Stimulated activated CD4-positive, alpha-beta T cell treated with anti-CD3 and anti-CD28 coated beads, Interleukin-2, amount 100 ng/mL, for 48 hours (primary cell): ENCODE measurements around the gene SEMA7A.

Source experiments
- DNase-seq, 2 donors: peaks; one replicate each; pipeline ENCODE4 v3.0.0-alpha.2; 2020

The SEMA7A gene

DNA sequence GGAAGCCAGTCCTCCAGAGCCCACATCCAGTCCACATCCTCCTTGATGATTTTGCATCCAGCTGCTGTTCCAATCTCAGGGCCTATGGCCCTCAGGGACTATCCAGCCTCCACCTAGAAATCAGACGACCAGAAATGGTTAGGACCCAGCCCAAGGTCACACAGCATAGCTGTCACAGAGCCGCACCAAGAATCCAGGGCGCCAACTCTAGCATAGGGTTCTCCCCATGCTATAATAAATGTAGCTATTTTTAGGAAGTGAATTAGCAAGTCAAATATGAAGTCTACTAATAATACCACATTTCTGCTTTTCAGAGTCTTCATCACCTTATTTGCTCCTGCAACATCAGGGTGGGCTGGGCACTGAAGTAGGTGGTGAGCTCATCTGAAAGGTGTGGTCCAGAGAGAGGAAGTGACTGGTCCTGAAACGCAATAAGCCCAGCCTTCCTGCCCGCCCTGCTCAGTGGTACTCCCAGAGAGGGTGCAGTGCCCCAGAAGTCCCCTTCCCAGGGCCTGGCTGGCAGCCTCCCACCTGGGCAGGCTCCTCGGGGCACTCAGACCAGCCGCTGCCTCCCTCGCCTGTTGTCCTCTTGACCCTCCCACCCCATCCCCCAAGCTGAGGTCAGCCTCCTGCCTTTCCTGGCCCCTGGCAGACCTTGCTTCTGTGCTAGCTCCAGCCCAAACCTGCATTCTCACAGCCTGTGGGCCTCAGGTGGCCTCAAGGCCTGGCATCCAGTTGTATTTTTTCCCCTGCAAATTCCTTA is 48.7 kb downstream of the SEMA7A start:
- no peak for DNase-seq

DNA sequence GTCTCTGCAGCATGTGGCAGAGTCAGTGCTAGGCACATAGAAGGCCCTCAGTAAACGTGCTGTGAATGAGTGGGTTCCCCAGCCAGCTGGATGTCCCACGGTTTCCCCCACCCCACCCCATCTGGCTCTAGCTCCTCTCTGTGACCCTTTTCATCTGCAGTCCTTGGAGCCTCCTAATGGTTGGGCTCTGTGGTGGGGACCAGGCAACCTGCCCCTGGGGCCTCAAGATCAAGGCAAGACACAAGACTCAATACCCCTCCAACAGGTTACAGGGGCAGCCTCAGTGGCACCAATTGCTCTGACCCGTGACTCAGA is 49.2 kb downstream of the SEMA7A start:
- no peak for DNase-seq

DNA sequence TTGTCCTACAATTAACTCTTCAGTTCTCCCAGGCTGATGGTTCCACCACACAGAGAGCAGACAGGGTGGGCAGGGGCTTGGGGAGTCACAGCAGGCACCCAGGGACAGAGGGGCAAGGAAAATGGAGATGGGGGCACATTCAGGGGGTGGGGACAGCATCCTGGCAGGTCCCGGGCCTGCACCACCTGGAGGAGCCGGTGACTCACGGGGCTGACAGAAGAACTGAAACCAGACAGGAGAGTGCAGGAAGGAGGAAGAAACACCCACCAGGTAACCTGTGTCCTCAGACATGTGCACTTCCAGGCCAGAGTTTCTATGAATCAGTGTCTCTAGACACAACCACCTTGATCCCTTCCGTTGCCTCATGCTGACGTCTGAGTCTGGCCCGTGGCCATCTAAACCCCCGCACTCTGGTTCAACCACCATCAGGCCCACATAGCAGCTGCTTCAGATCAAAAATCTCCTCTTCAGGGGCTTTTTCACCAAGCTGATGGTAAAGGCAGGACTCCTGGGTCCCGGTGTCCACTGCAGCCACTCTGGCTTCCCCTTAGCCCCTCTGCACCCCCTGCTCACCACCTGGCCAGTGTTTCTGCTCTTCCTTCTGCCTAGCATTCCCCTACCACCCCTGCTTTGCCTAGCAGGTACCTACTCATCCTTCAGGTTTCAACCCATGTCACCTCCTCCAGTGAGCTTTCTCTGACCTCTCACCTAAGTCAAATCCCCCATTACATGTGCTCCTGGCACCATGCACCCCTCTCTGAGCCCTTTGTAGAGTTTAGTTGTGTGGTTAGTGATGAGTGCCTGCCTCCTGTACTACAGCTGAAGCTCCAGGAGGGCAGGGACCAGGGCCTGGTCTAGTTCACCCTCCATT is 49.8 kb downstream of the SEMA7A start:
- peak in 1 of 2 donors; percentile 62 for DNase-seq

DNA sequence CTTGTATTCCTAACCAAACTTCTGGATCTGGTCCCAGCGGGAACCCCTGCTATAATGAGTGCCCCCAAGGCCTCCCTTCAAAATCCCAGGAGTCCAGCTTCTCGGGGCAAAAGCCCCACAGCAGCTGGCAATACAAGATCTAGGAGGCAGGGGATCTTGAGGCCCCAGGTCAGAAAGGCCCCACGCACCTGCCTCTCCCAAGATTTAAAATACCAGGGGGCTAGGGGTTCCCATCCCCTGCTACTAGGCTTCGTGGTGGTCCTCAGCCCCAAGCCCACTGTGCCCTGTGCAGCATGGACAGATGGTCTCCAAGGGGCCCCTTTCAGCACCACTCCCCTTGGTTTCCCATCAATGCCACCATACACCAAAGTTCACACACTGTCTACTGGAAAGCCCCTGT is 50.5 kb downstream of the SEMA7A start:
- DNase-seq = no peak

DNA sequence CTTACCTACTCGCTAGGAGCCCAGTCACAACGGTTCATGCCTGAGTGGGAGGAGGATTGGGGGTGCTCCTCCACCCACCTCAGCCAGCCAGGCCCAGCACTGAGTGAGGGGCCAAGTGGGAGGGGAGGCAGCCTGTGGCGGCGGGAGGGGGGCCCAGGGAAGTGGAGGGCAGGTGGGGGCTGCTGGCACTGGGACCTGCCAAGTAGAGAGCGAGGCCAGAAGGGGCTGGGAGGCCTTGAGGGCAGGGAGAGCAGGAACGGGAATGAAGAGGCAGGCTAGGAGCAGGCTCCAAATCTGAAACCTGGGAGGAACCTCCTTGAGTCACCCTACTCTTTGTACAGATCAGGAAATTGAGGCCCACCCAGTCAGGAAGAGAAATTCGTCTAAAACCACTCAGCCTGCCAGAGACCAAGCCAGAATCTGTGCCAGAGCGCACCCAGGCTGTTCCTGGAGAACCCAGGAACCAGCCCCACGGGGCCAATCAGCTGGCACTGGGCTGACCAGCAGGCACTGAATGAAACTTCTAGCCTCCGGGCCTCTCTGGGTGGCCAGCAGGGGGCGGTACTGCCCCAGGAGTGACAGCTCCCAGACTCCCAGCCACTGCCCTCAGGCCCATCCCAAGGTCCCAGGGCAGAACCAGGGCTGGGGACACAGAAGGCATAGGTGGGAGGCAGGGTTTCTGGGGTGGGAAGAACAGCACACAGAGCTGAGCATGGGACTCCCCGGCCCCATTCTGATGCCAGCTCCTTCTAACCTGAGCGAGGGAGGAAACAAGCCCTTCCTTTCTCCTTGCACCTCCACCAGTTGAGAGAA is 51.5 kb downstream of the SEMA7A start:
- DNase-seq = peak; percentile 77 to 83

DNA sequence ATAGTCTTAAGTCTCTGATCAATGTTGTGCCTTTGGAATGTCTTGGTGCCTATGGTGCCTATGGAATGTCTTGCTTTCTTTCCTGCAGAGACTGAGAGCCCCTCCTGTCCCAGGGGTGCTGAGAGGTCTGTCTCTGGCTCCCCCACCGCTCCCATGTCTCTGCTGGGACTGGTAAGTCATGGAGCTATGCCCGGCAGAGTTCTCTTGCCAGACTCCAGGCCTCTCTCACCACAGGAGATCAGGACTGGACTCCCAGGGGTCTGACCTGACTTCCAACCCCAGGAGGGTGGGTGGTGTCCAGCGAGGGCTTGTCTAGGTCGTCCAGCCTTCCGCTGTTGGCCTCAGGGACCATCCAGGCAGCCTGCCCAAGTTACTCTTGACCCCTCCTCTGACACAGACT is 52.3 kb downstream of the SEMA7A start:
- DNase-seq = no peak

DNA sequence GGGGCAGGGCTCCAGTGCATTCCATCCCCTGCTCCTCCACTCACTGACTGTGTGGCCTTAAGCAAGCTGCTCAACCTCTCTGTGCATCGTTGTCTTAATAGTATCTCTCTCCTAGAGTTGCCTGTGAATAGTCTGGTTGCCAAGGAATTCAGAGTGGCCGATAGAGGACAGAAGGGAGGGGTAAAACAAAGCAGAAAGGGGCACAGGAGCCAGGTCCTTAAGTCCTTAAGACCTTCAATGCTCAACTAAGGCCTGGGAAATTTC is 52.6 kb downstream of the SEMA7A start:
- DNase-seq = no peak

DNA sequence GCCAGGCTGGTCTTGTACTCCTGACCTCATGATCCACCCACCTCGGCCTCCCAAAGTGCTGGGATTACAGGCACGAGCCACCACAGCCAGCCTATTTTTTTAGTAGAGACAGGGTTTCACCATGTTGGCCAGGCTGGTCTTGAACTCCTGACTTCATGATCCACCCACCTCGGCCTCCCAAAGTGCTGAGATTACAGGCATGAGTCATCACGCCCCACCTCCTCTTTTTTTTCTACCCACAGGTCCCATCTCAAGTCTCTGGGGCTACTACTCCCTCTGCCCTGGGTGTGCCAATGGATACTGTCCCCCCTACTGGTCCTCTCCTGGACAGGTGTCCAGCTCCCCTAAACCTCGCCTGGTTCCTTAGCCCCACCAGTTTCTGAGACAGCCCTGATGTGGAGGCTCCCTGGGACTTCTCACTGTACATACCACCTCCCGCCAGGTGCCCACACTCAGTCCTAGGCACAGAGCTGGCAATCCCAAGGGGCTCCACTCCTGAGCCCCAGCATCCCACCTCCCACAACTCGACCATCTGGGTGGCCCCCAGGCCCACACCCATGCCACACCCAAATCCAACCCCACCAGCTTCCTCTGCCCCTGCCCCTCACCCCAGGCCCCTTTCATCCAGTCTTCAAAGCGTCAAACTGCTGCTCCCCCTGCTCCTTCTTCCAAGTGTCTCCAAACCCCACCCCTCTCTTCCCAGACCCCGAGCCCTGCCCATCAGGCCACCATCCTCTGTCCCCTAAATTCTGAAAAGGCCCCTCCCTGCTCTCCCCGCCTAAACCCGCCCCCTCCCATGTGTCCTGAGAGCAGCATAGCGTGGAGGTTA is 53.2 kb downstream of the SEMA7A start:
- no peak for DNase-seq

DNA sequence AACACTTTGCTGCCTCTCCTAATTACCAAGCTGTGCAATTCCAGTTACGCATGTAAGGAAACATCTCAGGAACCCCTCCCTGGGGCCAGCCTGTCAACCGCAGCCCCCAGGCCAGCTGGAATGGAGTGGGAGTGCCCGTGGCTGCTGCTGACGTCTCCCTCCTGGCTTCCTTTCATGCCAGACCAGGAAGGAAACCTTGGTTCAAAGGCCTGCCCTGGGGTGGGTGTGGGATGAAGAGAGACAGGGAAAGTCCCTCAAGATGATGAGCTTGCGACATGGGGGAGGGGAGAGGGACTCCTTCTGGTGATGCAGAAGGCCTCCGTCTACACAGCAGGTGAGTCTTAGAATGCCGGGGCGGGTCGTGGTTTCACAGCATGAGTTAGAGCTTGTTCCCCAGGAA is 54.9 kb downstream of the SEMA7A start:
- no peak for DNase-seq

DNA sequence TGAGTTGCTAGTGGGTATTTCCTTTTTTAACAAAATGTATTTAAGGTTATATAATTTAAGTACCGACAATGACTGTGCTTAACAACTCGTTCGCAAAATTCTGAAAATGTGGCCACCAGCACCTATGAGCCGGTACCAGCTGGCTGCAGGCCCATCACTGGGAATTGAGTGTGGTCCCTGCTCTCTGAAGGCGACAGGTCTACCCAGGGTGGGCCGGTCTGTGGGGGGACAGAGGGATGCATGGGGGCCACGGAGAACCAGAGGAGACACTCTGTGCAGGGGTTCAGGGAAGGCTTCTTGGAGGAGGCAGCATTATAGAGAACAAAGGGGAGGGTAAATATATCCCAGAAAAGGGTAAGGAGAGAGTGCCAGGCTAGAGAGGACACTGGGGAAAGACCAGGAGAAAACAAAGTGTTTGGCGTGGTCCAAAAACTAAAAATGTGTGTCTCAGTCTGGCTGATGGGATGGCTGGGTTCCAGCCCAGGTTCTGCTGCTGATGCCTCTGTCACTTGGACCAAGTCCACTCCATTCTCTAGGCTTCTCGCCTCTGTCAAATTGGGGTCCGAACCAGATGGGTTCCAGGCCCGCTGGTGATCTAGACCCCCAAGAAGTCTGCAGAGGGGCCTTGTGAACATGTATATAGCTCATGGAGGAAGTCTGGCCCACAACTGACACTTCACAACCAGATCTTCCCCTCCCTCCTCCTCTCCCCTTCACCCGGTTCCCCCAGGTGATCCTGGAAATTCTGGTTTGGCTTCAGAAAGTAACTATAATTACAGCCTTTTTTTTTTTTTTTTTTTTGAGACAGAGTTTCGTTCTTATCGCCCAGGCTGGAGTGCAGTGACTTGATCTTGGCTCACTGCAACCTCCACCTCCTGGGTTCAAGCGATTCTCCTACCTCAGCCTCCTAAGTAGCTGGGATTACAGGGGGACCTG is 55.7 kb downstream of the SEMA7A start:
- DNase-seq = no peak

DNA sequence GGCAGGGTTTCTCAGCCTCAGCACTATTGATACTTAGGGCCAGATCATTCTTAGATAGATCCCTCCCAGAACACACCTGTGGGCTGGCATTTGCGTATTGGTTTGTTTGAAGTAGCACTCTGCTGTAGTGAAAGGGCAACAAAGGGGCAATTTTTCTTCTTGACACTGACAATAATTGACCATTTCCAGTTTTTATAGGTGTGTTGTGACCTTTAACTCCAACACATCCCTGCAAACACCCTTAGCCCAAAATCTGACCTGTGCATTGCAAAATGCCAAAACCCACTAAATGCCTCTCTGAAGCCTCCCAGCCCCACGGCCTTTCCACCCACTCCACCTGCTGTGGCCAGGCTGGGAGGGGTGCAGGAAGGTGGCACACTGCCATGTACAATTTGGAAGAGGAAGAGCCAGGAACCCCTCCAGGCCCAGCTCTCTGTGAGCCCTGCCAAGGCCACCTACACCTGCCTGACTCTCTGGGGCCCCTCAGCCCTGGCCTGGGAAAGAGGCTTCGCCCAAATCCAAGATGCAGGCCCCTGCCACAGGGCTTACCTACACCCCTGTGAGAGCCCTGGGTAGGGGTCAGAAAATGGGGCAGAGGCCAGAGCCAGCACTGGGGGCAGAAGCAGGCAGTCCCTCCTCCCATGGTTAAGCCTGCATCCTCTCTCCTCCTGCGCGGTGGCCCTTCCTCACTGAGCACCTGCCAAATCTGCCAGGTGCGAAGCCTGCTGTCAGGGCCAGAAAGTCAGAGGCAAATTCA is 56.8 kb downstream of the SEMA7A start:
- DNase-seq = no peak

DNA sequence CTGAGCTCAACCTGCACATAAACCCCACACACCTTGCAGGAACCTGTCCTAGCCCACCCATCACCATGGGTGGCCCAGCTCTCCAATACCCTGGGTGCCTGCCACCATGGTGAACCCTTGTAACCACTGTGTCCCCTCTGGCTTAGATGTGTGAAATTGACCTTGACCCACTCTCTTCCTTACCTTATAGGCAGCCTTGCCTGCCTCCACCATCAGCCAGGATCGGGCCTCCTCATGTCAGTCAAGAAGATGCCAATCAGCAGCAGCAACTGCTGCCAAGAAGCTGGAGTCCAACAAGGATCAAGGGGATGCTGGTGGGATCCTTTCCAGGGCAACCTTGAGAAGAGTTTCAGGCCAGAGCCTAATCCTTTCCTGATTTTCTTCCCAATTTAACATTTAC is 57.5 kb downstream of the SEMA7A start:
- no peak for DNase-seq

DNA sequence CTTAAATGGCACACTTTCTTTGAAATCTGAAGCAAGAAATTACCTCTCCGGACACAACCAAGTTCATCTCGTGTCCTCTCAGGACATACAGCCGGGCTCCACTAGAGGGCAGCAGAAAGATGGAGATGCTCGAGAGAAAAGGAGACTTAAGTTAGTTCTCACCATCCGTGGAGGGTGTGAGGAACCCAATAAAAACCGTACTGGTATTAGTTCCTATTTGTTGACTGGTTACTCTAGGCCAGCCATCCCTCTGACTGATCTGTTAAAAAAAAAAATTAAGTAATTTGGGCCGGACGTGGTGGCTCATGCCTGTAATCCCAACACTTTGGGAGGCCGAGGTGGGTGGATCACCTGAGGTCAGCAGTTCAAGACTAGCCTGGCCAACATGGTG is 58.5 kb downstream of the SEMA7A start:
- peak; percentile 81 to 87 for DNase-seq

DNA sequence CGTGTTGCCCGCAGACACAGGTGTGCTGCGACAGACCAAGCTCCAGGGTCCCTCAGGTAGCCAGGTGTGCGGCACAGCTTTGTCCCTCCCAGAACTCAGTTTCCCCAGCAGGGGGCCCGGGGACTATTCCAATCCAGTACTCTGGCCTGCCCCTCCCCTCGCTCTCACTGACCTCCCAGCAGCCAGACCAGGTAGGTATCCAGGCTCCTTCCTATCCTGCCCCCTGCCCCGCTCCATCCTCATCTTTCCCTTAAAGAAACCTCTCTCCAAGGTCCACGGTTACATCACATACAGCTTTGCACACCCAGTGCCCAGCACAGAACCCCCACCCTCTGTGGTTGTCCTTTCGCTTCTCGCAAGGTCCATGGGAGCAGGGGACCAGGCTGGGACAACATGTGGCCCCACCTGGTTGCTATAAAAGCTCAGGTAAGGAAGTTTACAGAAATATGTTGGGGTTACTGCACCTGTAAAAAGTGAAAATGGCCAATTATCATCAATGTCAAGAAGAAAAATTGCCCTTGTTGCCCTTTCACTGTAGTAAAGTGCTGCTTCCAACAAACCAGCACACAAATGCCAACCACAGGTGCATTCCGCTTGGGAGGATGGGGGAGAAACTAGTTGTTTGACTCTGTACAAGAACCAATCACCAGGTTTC is 59.0 kb downstream of the SEMA7A start:
- DNase-seq = no peak

DNA sequence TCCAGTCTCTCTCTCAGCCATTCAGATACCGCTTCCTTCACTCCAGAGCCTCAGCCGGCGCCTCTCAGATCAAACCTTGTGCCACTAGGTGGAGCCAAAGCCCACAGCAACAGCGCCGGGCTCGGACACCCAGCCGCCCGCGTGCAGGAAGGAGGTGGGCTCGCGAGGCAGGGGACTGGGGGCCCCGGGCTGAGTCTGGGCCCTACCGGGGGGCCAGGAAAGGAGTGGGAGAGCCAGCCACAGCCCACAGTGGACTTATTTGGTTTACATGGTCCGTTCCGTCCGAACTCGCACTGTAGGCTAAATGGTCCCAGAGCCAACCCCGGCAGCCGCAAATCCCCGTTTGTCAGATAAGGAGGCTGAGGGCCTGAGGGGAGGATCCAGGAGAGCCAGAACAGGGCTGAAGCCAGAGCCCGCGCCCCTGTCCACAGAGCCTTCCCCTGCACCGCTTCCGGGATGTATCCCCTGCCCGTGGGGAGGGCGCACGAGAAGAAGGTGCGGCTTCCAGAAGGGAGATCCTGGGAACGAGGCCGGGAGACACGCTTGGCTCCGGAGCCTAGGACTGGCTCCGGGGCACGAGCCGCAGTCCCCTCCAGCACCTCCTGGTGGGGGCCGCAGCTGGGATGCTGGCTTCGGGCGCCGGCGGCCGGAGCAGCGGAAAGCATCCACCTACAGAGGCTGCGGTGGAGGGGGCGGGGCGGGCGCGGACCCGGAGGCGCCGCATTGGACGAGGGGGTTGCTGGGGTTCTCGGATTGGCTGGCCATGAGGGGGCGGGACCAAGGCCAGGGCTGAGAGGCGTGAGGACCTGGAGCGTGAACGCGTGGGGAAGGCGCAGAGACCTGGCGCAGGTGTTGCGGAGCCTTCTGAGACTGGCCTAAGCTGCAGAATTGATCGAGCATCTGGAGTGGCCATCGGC is 59.8 kb downstream of the SEMA7A start:
- DNase-seq = peak; percentile 92 to 94

DNA sequence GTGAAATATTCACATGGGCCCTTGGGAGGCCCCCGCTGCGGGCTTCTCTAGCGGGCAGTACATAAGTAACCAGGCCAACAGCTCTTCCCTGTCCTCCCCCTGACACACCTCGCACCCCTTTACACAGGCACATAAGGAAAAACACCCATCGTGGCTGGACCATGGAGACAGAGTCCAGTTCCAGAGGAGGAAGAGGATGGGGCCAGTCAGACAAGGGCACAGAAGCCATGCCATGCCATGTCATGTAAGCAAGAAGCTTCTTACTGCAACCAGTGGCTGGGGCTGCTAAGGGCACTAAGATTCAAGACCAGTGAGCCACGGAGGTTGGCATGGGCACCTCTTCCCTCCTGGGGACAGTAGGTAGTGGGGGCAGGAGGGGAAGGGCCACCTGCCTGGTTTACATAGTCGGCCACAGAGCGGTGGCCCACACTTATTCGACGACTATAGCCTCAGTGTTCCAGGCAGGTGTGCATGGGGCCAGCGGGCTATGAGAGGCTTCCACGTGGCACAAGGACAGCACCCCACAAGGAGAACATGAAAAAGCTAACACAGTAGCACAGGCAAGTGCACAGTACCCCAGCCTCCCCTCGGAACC is 60.6 kb downstream of the SEMA7A start:
- DNase-seq = no peak

DNA sequence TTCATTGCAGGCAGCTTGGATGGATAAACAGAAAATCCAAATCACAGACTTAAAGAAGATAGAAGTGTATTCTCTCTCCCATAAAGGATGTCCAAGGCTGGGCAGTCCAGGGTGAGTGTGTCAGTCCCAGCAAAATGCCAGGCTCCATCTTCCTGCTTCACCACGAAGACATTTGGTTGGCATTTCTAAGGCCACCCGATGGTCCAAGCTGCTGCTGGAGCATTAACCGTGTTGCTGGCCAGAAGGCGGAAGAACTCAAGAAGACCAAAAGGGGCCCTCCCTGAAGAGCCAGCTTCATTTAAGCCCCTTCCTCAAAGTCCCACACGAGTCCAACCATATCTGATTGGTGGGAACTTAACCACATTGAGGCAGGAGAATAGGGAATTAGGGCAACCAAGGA is 63.3 kb downstream of the SEMA7A start:
- no peak for DNase-seq

DNA sequence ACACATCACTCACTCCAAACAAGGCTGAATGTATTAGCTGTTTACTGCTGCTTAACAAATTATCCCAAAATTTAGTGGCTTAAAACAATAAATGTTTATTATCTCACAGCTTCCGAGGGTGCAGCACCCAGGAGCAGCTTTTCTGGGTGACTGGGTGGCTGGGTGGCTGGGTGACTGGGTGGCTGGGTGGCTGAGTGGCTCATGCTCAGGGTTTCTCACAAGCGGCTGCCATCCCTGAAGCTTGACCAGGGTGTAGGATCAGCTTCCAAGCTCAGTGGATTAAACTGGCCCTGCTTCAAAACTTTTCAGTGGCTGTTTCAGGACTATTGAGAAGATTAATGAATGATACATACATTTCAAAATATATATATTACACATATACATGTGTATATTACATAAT is 64.0 kb downstream of the SEMA7A start:
- DNase-seq = no peak
